Measurements from ENCODE around the gene NCOA6. TPM values are rescaled to one million over a fixed set of nuclear protein-coding genes. Genes with fewer than 3 reads are reported as not detected.

Gene NCOA6
- 29.1 and 30.9 TPM in 2 replicates for total RNA-seq

DNA sequence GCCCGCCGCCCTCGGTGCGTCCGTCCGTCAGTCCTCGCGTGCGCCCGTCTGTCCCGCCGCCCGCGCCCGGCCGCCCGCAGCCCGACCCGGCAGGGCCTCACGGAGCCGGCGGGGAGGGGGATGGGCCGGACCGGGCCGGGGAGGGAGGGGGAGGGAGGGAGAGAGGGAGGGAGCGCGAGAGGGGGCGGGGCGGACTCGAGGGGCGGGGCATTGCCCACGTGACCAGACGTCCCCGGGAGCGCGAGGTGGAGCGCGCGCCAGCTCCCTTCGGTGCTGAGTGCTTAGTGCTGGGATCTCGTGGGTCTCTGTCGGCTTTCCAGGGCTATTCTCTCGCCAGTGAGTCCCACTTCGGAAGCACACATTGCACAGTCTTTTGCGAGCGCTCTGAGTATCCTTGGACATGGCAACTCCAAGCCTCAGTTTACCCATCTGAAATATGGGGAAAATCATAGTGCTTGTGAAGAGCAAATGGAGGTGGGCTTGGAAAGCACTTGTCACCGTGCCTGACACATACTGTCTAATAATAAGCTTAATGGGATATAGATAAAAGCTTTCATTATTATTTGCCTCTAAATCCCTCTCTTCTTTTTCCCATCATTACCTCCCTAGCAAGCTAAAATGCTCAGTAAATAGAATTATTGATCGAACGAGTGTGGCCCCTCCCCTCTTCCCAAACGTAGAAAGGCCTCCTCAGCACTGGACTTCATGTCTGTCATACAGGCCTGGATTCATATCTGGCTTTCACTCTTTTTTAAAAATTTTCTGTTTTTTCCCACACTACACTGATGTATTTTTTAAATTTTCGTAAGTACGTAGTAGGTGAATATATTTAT is at the start of gene NCOA6:
TSS of gene NCOA6 (minus strand) at position 122 of the 833 bp plus-strand sequence. CDS start 43,296 bp downstream, outside the sequence.
- peak; percentile 72 for DNase-seq (ENCODE audit: low spot score)
- intact Hi-C loops (cut with micrococcal nuclease) = loop anchor here (2.0 to 10.0 kb wide), 4 partner anchors 51 to 589 kb away; partner anchors contain the start of genes ACSS2, GSS, MYH7B and TRPC4AP
- Mint-ChIP-seq H3K9me3 (no peaks in the 10 kb centered on the region), H3K27me3 (ENCODE audit: low read depth) (peaks cover 11% of the 10 kb centered on the region), H3K4me3 (ENCODE audit: low read depth) (peak within 1 kb of the TSS; percentile 98), H3K36me3 (ENCODE audit: low read depth) (peaks cover 13% of the 10 kb centered on the region), H3K27ac (peak within 1 kb of the TSS; percentile 94), H3K4me1 (ENCODE audit: low read depth) (peaks cover 29% of the 10 kb centered on the region)

GRCh38 chr20:34874094-34874654 is 48.7 kb upstream of the NCOA6 start:
- Mint-ChIP-seq H3K4me3 (ENCODE audit: low read depth) (peak overlapping the region; percentile 79), H3K27me3 (ENCODE audit: low read depth) (peaks cover 2% of the 10 kb centered on the region), H3K4me1 (ENCODE audit: low read depth) (peaks cover 60% of the 10 kb centered on the region), H3K27ac (peak overlapping the region; percentile 57), H3K36me3 (ENCODE audit: low read depth) (peaks cover 2% of the 10 kb centered on the region), H3K9me3 (no peaks in the 10 kb centered on the region)
- peak; percentile 52 for DNase-seq (ENCODE audit: low spot score)
- intact Hi-C loops (cut with micrococcal nuclease) = loop anchor here (1.0 kb wide), 3 partner anchors 81 to 334 kb away; partner anchors contain the start of genes GSS and MYH7B

GRCh38 chr20:34873583-34874093 is 48.2 kb upstream of the NCOA6 start:
- intact Hi-C loops (cut with micrococcal nuclease) = loop anchor here (1.0 kb wide), 3 partner anchors 82 to 335 kb away; partner anchors contain the start of genes GSS and MYH7B
- Mint-ChIP-seq H3K36me3 (ENCODE audit: low read depth) (no peaks in the 10 kb centered on the region), H3K27me3 (ENCODE audit: low read depth) (peaks cover 2% of the 10 kb centered on the region), H3K4me1 (ENCODE audit: low read depth) (peaks cover 58% of the 10 kb centered on the region), H3K9me3 (no peaks in the 10 kb centered on the region), H3K27ac (peak overlapping the region; percentile 57), H3K4me3 (ENCODE audit: low read depth) (peak overlapping the region; percentile 79)
- no peak for DNase-seq (ENCODE audit: low spot score)

GRCh38 chr20:34872622-34873224 is 47.3 kb upstream of the NCOA6 start, which contains the start of gene GGT7:
Gene GGT7 (minus strand): TSS chr20:34872856. CDS start chr20:34872815, 41 bp downstream.
- Mint-ChIP-seq H3K9me3 (no peaks in the 10 kb centered on the region), H3K36me3 (ENCODE audit: low read depth) (no peaks in the 10 kb centered on the region), H3K27ac (peak within 1 kb of the TSS; percentile 51), H3K4me1 (ENCODE audit: low read depth) (peaks cover 50% of the 10 kb centered on the region), H3K27me3 (ENCODE audit: low read depth) (peaks cover 2% of the 10 kb centered on the region), H3K4me3 (ENCODE audit: low read depth) (peak within 1 kb of the TSS; percentile 79)
- intact Hi-C loops (cut with micrococcal nuclease) = no loop called here
- peak; percentile 82 for DNase-seq (ENCODE audit: low spot score)

DNA sequence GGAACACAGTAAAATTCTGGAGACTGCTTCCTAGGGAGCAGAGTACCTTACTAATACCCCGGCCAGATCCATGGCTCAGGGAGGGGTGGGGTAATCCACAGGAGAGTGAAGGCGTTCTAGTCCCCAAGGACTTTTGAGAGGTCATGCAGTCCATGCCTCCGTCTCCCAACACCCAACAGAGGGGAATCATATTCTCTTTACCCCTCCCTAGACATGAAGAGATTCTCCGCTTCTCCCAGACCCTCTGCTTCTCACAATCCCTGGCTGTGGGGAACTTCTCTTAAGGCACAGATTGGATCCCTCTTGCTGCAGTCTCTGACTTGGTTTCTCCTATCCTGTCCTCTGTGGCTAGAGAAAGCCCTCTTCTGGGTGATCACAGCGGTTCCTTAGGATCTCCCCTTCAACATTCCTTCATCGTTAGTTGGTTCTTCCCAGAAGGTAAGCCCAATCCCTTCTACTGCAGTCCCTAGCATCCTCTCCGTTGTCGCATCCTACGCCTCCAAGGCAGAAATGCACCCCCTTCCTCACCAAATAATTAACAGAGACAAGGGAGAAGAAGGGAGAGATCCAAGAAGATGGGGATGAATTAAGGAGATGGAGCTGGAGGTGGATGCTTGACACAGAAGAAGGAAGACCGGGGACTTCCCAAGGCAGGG is 46.6 kb upstream of the NCOA6 start:
- Mint-ChIP-seq H3K4me3 (ENCODE audit: low read depth) (peak overlapping the region; percentile 75), H3K36me3 (ENCODE audit: low read depth) (no peaks in the 10 kb centered on the region), H3K4me1 (ENCODE audit: low read depth) (peaks cover 48% of the 10 kb centered on the region), H3K9me3 (no peaks in the 10 kb centered on the region), H3K27ac (peak overlapping the region; percentile 51), H3K27me3 (ENCODE audit: low read depth) (peaks cover 2% of the 10 kb centered on the region)
- no peak for DNase-seq (ENCODE audit: low spot score)
- intact Hi-C loops (cut with micrococcal nuclease) = no loop called here

DNA sequence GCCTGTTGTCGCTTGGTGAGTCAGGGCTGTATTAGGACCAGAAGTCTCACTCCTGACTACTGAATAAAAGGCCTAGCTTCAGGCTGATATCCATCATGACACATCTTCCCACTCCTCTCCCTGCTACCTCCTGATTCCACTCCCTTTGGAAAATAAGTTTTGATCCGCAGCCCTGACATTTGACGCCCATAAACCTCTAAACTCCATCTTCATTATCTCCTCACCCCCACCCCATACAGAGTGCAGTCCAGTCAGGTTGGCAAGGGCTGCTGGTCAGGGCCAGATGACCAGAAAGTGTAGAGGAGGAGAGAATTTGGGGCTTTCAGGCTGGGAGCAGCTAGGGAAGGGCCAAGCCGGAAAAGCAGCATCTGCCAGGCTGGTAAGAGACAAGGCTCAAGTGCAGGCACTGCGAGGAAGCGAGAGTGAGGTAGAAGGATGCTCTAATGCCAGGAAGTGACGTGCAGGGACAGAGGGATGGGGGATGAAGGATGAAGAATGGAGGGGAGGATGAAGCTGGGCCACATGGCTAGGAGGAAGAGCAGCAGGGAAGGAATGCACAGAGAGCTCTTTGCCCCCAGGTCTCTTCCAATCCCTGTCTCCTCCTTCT is 46.0 kb upstream of the NCOA6 start:
- no peak for DNase-seq (ENCODE audit: low spot score)
- H3K36me3 Mint-ChIP-seq (ENCODE audit: low read depth) = no peaks in the 10 kb centered on the region
- intact Hi-C loops (cut with micrococcal nuclease) = no loop called here
- H3K4me1 Mint-ChIP-seq (ENCODE audit: low read depth) = peaks cover 45% of the 10 kb centered on the region
- H3K9me3 Mint-ChIP-seq = no peaks in the 10 kb centered on the region
- peaks cover 2% of the 10 kb centered on the region for H3K27me3 Mint-ChIP-seq (ENCODE audit: low read depth)
- peak overlapping the region; percentile 75 for H3K4me3 Mint-ChIP-seq (ENCODE audit: low read depth)
- no peak overlapping the region for H3K27ac Mint-ChIP-seq

- intact Hi-C loops (cut with micrococcal nuclease) = no loop called here
- no peak for DNase-seq (ENCODE audit: low spot score)
- Mint-ChIP-seq H3K27ac (no peak overlapping the region), H3K4me1 (ENCODE audit: low read depth) (no peaks in the 10 kb centered on the region), H3K27me3 (ENCODE audit: low read depth) (no peaks in the 10 kb centered on the region), H3K36me3 (ENCODE audit: low read depth) (no peaks in the 10 kb centered on the region), H3K9me3 (no peaks in the 10 kb centered on the region), H3K4me3 (ENCODE audit: low read depth) (no peak overlapping the region)
Observed at GRCh38 chr20:34864216-34864615, 38.8 kb upstream of the NCOA6 start.

- no peaks in the 10 kb centered on the region for H3K9me3 Mint-ChIP-seq
- intact Hi-C loops (cut with micrococcal nuclease) = no loop called here
Observed at GRCh38 chr20:34863421-34863965, 38.0 kb upstream of the NCOA6 start.

DNA sequence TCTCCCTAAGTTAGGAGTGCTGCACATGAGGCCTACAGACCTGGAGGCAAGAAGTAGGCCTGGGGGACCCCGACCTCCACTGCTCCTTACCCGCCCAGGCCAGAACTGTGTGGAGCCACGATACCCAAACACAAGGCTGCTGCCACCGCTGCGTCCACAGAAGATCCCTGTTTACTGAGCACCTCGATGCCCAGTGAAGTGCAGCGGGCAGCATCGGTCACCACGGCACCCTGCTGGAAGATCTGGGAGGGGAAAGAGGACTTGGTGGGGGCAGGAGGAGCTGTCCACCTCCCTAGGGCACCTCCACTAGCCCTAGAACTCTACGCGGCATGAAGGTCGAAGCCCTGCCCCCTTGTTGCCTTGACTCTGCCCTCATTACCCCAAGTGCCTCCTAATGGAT is 37.3 kb upstream of the NCOA6 start:
- Mint-ChIP-seq H3K27ac (no peak overlapping the region), H3K4me3 (ENCODE audit: low read depth) (no peak overlapping the region)

More at GRCh38 chr20:34863421-34863965, 38.0 kb upstream of the NCOA6 start:
- no peak overlapping the region for H3K27ac Mint-ChIP-seq
- no peak for DNase-seq (ENCODE audit: low spot score)
- no peak overlapping the region for H3K4me3 Mint-ChIP-seq (ENCODE audit: low read depth)
- H3K27me3 Mint-ChIP-seq (ENCODE audit: low read depth) = no peaks in the 10 kb centered on the region
- H3K36me3 Mint-ChIP-seq (ENCODE audit: low read depth) = no peaks in the 10 kb centered on the region
- H3K4me1 Mint-ChIP-seq (ENCODE audit: low read depth) = no peaks in the 10 kb centered on the region

GRCh38 chr20:34861386-34862084 is 36.1 kb upstream of the NCOA6 start:
- DNase-seq (ENCODE audit: low spot score) = no peak
- Mint-ChIP-seq H3K9me3 (no peaks in the 10 kb centered on the region), H3K27me3 (ENCODE audit: low read depth) (no peaks in the 10 kb centered on the region), H3K4me3 (ENCODE audit: low read depth) (no peak overlapping the region), H3K4me1 (ENCODE audit: low read depth) (no peaks in the 10 kb centered on the region), H3K36me3 (ENCODE audit: low read depth) (peaks cover 4% of the 10 kb centered on the region), H3K27ac (no peak overlapping the region)
- intact Hi-C loops (cut with micrococcal nuclease) = no loop called here

More for the DNA sequence above, 37.3 kb upstream of the NCOA6 start:
- Mint-ChIP-seq H3K36me3 (ENCODE audit: low read depth) (peaks cover 4% of the 10 kb centered on the region), H3K4me1 (ENCODE audit: low read depth) (no peaks in the 10 kb centered on the region), H3K27me3 (ENCODE audit: low read depth) (no peaks in the 10 kb centered on the region), H3K9me3 (no peaks in the 10 kb centered on the region)
- DNase-seq (ENCODE audit: low spot score) = no peak
- intact Hi-C loops (cut with micrococcal nuclease) = no loop called here

GRCh38 chr20:34859826-34860545 is 34.5 kb upstream of the NCOA6 start:
- H3K4me1 Mint-ChIP-seq (ENCODE audit: low read depth) = no peaks in the 10 kb centered on the region
- no peak overlapping the region for H3K27ac Mint-ChIP-seq
- DNase-seq (ENCODE audit: low spot score) = no peak
- no peak overlapping the region for H3K4me3 Mint-ChIP-seq (ENCODE audit: low read depth)
- no peaks in the 10 kb centered on the region for H3K27me3 Mint-ChIP-seq (ENCODE audit: low read depth)
- intact Hi-C loops (cut with micrococcal nuclease) = no loop called here
- H3K9me3 Mint-ChIP-seq = no peaks in the 10 kb centered on the region
- H3K36me3 Mint-ChIP-seq (ENCODE audit: low read depth) = peaks cover 4% of the 10 kb centered on the region
